Right lobe of liver (tissue), 4 donors: Measurements from ENCODE around the gene NID2.

Experiments
- POLR2A ChIP-seq: fragments of 450-650 bp; IDR thresholded peaks from one replicate; pipeline ENCODE4 v1.6.1; 2017; ENCODE audit warnings: antibody characterized with exemption, mild to moderate bottlenecking
- TF ChIP-seq, protein P1 (sequence below), 4 donors: fragments of 200-600 bp in 3 of 4; fragments of 450-650 bp in 1 of 4; IDR thresholded peaks; one replicate each; pipeline versions ENCODE4 v1.5.1 to v1.8.0; 2016 to 2022; ENCODE audit warnings: antibody characterized with exemption in 4 of 4, mild to moderate bottlenecking in 2 of 4
- donor health status: DM: no; HTN: no; CAD: no.
- donor health status: DM: no; HTN: no; CAD: no.
- donor health status: DM: no; HTN: yes; CAD: no.

DNA sequence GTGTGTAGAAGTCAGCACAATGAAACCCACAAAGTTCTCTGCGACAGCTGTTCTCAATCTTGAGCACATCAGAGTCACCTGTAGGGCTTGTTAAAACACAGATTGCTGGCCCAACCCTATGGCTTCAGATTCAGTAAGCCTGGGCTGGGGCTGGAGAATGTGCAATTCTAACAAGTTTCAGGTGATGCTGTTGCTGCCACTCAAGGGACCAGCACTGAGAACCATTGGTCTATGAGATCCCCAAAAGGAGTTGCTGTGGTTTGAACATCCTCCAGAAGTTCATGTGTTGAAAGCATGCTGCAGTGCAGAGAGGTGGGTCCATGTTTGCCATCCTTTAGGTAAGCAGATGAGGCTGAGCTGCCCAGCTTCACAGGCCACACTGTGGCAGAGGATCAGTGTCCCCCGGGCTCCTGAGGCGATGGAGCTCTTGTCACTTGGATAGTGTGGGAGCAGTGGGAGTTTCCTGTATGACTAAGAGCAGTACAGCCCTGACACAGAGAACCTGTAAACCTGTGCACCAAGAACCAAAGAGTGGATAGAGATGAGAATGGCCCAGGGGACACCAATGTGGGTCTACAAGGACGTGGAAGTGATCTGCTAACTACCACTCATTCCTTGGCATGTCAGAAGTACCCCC lies 87.5 kb downstream of the NID2 start:
- TF ChIP-seq, protein P1, sequence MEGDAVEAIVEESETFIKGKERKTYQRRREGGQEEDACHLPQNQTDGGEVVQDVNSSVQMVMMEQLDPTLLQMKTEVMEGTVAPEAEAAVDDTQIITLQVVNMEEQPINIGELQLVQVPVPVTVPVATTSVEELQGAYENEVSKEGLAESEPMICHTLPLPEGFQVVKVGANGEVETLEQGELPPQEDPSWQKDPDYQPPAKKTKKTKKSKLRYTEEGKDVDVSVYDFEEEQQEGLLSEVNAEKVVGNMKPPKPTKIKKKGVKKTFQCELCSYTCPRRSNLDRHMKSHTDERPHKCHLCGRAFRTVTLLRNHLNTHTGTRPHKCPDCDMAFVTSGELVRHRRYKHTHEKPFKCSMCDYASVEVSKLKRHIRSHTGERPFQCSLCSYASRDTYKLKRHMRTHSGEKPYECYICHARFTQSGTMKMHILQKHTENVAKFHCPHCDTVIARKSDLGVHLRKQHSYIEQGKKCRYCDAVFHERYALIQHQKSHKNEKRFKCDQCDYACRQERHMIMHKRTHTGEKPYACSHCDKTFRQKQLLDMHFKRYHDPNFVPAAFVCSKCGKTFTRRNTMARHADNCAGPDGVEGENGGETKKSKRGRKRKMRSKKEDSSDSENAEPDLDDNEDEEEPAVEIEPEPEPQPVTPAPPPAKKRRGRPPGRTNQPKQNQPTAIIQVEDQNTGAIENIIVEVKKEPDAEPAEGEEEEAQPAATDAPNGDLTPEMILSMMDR (IDR thresholded peaks at IDR 0.05), result no peak
- no peak for TF ChIP-seq POLR2A
